KOPT-K1 (cell line): Measurements from ENCODE around the gene DNM3.

Experiments used
- H3K27ac ChIP-seq: fragments of 200-600 bp; sonication (generic); 2 replicates; pipeline ENCODE4 v1.5.1; 2016; ENCODE audit warnings: antibody characterized with exemption, mild to moderate bottlenecking, low read depth, low read length; ENCODE audit not compliant: poor library complexity, severe bottlenecking
- H3K36me3 ChIP-seq: fragments of 200-600 bp; sonication (generic); 2 replicates; pipeline ENCODE4 v1.5.1; 2017; ENCODE audit warnings: antibody characterized with exemption, mild to moderate bottlenecking, low read length, moderate library complexity; ENCODE audit not compliant: insufficient read depth
- H3K9me3 ChIP-seq: fragments of 200-600 bp; sonication (generic); 2 replicates; pipeline ENCODE4 v1.5.1; 2017; ENCODE audit warnings: antibody characterized with exemption, low read length, mild to moderate bottlenecking; ENCODE audit not compliant: insufficient read depth, poor library complexity, severe bottlenecking

Gene DNM3

GRCh38 chr1:172119184-172119583 lies 277.9 kb downstream of the DNM3 start:
- Histone ChIP-seq H3K9me3 (no peaks in the 10 kb centered on the region), H3K27ac (no peak overlapping the region), H3K36me3 (no peaks in the 10 kb centered on the region)

- H3K9me3 ChIP-seq: no peaks in the 10 kb centered on the region
- no peaks in the 10 kb centered on the region for H3K36me3 ChIP-seq
- H3K27ac ChIP-seq: no peak overlapping the region
Measured at GRCh38 chr1:172120381-172120780, 279.1 kb downstream of the DNM3 start.

- no peaks in the 10 kb centered on the region for H3K9me3 ChIP-seq
- no peak overlapping the region for H3K27ac ChIP-seq
- no peaks in the 10 kb centered on the region for H3K36me3 ChIP-seq
Measured at GRCh38 chr1:172121081-172121717, 279.9 kb downstream of the DNM3 start.

- Histone ChIP-seq H3K9me3 (no peaks in the 10 kb centered on the region), H3K36me3 (no peaks in the 10 kb centered on the region), H3K27ac (no peak overlapping the region)
Measured at GRCh38 chr1:172122381-172122780, 281.1 kb downstream of the DNM3 start.

- peaks cover 7% of the 10 kb centered on the region for H3K9me3 ChIP-seq
- H3K36me3 ChIP-seq: no peaks in the 10 kb centered on the region
- H3K27ac ChIP-seq: no peak overlapping the region
Measured at GRCh38 chr1:172125250-172125649, 284.0 kb downstream of the DNM3 start.

DNA sequence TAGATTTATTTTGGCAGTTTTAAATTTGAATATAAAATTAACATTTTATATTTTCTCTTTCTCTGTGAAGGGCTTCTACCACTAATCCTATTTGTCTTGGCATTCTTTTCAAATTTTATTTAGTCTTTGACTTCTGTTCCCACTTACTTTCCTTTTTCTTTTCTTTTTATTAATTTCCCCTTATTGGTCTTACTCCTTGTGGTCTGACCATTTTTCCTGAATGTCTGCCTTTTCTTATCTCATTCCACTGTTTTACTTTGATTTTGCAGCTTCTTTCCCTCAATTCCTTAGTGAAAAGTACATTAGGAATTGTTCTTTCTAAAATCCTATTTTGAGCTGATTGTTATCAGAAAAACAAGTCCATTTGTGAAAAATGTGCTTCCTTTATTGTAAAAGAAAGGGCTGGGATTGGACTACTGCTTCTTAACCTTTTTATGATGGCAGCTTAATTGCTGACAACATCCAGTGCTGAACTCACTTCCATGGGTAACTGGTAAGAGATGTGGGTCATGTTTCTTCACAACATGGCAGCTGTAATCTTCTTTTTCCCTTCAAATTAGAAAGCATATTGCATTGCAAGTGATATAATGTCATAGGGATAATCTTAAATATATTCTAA lies 284.6 kb downstream of the DNM3 start:
- Histone ChIP-seq H3K27ac (no peak overlapping the region), H3K9me3 (peaks cover 7% of the 10 kb centered on the region)

DNA sequence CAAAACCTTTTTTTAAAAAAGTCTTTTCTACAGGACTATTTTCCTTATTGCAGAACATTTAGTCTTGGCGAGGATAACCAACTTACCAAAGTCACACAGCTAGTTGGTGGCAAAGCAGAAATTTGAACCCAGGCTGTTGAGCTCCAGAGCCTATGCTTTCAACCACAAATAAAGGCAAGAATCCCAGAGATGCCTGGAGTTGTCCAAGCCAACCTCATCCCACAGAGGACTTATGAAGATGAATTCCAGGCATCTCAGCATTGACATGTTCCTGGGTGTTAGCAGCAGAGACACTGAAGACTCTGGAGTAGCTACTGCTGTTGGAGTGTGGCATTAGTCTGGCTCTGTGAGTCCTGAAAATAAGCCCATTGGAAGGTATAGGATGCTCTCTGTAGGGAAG lies 291.5 kb downstream of the DNM3 start:
- peaks cover 7% of the 10 kb centered on the region for H3K9me3 ChIP-seq
- no peaks in the 10 kb centered on the region for H3K36me3 ChIP-seq
- no peak overlapping the region for H3K27ac ChIP-seq

More for the DNA sequence above, 284.6 kb downstream of the DNM3 start:
- no peaks in the 10 kb centered on the region for H3K36me3 ChIP-seq

DNA sequence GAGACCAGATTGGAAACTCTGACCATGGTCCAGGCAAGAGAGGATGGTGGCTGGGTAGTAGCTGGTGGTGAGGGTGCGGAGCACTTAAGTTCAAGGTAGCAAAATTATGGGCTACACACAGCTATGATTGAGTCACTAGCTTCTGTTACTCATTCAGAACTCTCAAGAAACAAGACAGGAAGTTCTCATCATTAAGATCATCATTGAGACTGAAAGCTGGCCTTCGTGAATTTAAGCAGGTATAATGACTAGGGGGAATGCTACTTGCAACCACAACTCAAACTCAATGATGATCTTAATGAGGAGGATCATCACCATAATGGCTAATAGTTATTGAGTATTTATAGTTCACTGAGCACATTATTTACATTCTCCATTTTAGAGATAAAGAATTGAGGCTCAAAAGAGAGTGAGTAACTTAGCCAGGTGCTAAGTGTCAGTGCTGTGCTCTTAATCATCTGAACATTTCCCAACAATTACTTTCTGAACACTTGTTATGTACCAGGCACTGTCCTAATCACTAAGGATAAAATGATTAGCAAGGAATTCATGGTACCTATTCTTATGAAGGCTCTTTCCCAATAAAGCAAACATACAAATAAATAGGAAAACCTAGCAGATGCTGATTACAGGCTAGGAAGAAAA lies 292.9 kb downstream of the DNM3 start:
- no peaks in the 10 kb centered on the region for H3K36me3 ChIP-seq
- H3K9me3 ChIP-seq: peaks cover 7% of the 10 kb centered on the region
- H3K27ac ChIP-seq: no peak overlapping the region

DNA sequence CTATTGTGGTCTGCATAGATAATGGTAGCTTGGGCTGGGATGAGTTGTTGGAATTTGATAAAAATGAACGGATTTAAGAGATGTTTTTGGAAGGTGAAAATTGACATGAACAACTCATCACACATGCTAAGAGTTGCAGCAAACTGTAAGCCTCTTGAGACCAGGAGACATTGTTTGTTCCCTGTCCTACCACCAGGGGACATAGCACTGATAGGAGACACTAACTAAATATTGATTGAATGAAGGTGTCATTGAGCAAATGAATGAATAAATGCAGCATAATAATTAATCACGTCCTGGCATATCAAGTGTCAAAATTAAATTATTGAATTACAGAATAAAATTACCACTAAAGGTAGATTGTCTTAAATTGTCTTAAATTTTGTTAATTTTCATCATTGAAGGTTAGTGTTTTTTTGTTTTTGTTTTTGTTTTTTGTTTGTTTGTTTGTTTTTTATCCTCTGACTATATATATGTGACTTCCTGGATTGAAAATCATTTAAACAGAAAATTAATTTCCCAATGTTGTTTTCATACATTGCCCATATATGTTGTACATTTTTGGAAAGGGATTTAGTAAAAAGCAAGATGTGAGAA lies 293.9 kb downstream of the DNM3 start:
- no peaks in the 10 kb centered on the region for H3K36me3 ChIP-seq
- no peak overlapping the region for H3K27ac ChIP-seq

GRCh38 chr1:172135978-172136610 lies 294.8 kb downstream of the DNM3 start:
- no peak overlapping the region for H3K27ac ChIP-seq
- no peaks in the 10 kb centered on the region for H3K9me3 ChIP-seq
- H3K36me3 ChIP-seq: no peaks in the 10 kb centered on the region

More for the DNA sequence above, 293.9 kb downstream of the DNM3 start:
- no peaks in the 10 kb centered on the region for H3K9me3 ChIP-seq

- Histone ChIP-seq H3K36me3 (no peaks in the 10 kb centered on the region), H3K27ac (no peak overlapping the region), H3K9me3 (no peaks in the 10 kb centered on the region)
Measured at GRCh38 chr1:172136925-172137324, 295.6 kb downstream of the DNM3 start.

GRCh38 chr1:172137703-172138454 lies 296.6 kb downstream of the DNM3 start:
- H3K36me3 ChIP-seq: no peaks in the 10 kb centered on the region
- no peak overlapping the region for H3K27ac ChIP-seq
- H3K9me3 ChIP-seq: no peaks in the 10 kb centered on the region

DNA sequence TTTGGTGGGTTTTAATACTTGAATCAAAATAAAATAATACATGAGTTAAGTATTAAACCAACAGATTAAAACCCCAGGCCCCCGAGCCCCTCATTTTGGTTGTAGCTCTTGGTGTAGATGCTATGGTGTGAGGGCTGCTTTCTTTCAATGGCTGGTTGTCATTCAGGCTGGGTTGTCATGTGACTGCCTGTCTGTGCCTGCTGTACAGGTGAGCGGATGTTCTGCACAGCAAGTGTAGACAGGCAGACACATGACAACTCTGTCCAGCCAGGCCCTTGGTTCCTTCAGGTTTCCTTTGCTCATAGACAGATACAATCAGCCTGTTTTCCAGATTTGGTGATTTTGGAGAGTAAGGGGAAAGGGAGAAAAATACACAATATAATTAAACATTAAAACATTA lies 297.3 kb downstream of the DNM3 start:
- H3K9me3 ChIP-seq: no peaks in the 10 kb centered on the region
- H3K27ac ChIP-seq: no peak overlapping the region
- H3K36me3 ChIP-seq: no peaks in the 10 kb centered on the region

DNA sequence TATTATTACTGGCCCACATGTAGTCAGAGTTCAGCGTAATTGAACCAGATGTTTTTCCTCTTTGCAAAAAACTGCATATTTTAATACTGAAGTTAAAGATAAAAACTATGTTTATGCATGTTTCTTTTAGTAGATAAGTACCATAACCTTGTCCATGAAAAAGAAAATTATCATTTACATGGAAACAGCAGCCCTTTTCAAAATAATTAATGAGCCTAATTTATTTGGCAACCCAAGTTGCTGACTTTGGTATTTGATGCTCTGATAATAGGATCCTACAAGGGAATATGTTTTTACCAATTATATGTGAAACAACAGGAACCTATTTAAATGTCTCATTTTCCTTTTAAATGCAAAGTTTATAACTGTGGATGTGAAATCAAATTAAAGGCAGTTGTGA lies 297.9 kb downstream of the DNM3 start:
- Histone ChIP-seq H3K27ac (no peak overlapping the region), H3K36me3 (no peaks in the 10 kb centered on the region), H3K9me3 (no peaks in the 10 kb centered on the region)
